GM23338 (cell line): Measurements from ENCODE around the gene RRAD. TPM values are rescaled to one million over a fixed set of nuclear protein-coding genes. Genes with fewer than 3 reads are reported as not detected.

ENCODE experiments used
- ATAC-seq: fragments of 200-7000 bp; cut with Tn5 transposase; 3 replicates; pipeline ENCODE4 v1.9.1; 2020
- DNase-seq: peaks from one replicate; pipeline ENCODE4 v3.0.0-alpha.2; 2015; ENCODE audit warnings: low spot score
- H2AFZ ChIP-seq: fragments of 200-600 bp; sonication (generic); 2 replicates; pipeline ENCODE4 v1.8.0; 2016; ENCODE audit warnings: antibody characterized with exemption, mild to moderate bottlenecking, moderate library complexity
- H3F3A ChIP-seq: fragments of 200-600 bp; sonication (generic); replicated peaks from 2 replicates; pipeline ENCODE4 v1.8.0; 2017; ENCODE audit warnings: antibody characterized with exemption, mixed run types, low read depth
- H3K27ac ChIP-seq: fragments of 200-600 bp; sonication (generic); 2 replicates; pipeline ENCODE4 v1.6.1; 2016; ENCODE audit warnings: low read depth
- H3K27me3 ChIP-seq: fragments of 200-600 bp; sonication (generic); 2 replicates; pipeline ENCODE4 v1.8.0; 2016; ENCODE audit warnings: mild to moderate bottlenecking, mixed run types, moderate library complexity; ENCODE audit not compliant: insufficient read depth
- H3K36me3 ChIP-seq: fragments of 200-600 bp; sonication (generic); 2 replicates; pipeline ENCODE4 v1.8.0; 2016; ENCODE audit warnings: mild to moderate bottlenecking; ENCODE audit not compliant: insufficient read depth
- H3K4me1 ChIP-seq: fragments of 200-600 bp; sonication (generic); 2 replicates; pipeline ENCODE4 v1.8.0; 2016; ENCODE audit warnings: mild to moderate bottlenecking, moderate library complexity; ENCODE audit not compliant: insufficient read depth
- H3K4me2 ChIP-seq: fragments of 200-600 bp; sonication (generic); 2 replicates; pipeline ENCODE4 v1.7.1; 2017; ENCODE audit warnings: mixed run types
- H3K4me3 ChIP-seq: fragments of 200-600 bp; sonication (generic); 2 replicates; pipeline ENCODE4 v1.6.1; 2016; ENCODE audit warnings: mixed run types
- H3K79me2 ChIP-seq: fragments of 200-600 bp; sonication (generic); replicated peaks from 2 replicates; pipeline ENCODE4 v1.8.0; 2017; ENCODE audit warnings: mild to moderate bottlenecking; ENCODE audit not compliant: insufficient read depth
- H3K9me2 ChIP-seq: fragments of 200-600 bp; sonication (generic); 2 replicates; pipeline ENCODE4 v1.8.0; 2017; ENCODE audit not compliant: insufficient read depth
- H4K20me1 ChIP-seq: fragments of 200-600 bp; sonication (generic); replicated peaks from 2 replicates; pipeline ENCODE4 v1.8.0; 2017; ENCODE audit warnings: mild to moderate bottlenecking; ENCODE audit not compliant: insufficient read depth
- H3K27ac Mint-ChIP-seq: 2 replicates; pipeline ENCODE4 v1.8.0; 2020; ENCODE audit warnings: inconsistent platforms, mild to moderate bottlenecking, moderate library complexity, mixed read lengths
- H3K27me3 Mint-ChIP-seq: 3 replicates; pipeline ENCODE4 v1.8.0; 2022; ENCODE audit warnings: low read depth, mild to moderate bottlenecking, moderate library complexity, mixed read lengths, inconsistent platforms; ENCODE audit not compliant: insufficient read depth, poor library complexity
- H3K36me3 Mint-ChIP-seq: 3 replicates; pipeline ENCODE4 v1.8.0; 2021; ENCODE audit warnings: low read depth, mild to moderate bottlenecking, inconsistent platforms, moderate library complexity, mixed read lengths
- H3K4me1 Mint-ChIP-seq: 3 replicates; pipeline ENCODE4 v1.8.0; 2020; ENCODE audit warnings: mild to moderate bottlenecking, inconsistent platforms, mixed read lengths
- H3K4me3 Mint-ChIP-seq: 3 replicates; pipeline ENCODE4 v1.8.0; 2021; ENCODE audit warnings: moderate library complexity, mild to moderate bottlenecking, inconsistent platforms, mixed read lengths
- H3K9me3 Mint-ChIP-seq: 3 replicates; pipeline ENCODE4 v1.8.0; 2020; ENCODE audit warnings: moderate library complexity, mild to moderate bottlenecking, inconsistent platforms, mixed read lengths
- CREB1 ChIP-seq: fragments of 250-450 bp; sonication (Bioruptor Pico); IDR thresholded peaks from 2 replicates; pipeline ENCODE4 v1.5.0; 2020; ENCODE audit warnings: low read depth, mild to moderate bottlenecking, moderate library complexity
- CTCF ChIP-seq, 2 experiments: fragments of 200-600 bp in 1 of 2; sonication (generic) in 1 of 2; conservative IDR thresholded peaks; 2 replicates each; pipeline versions ENCODE4 v1.5.1 to v1.6.1; 2016 to 2017; ENCODE audit warnings: antibody characterized with exemption in 2 of 2, low read depth in 2 of 2, mild to moderate bottlenecking in 2 of 2, moderate library complexity in 1 of 2
- ETS1 ChIP-seq: IDR thresholded peaks from 2 replicates; pipeline ENCODE4 v1.6.1; 2016; ENCODE audit warnings: antibody characterized with exemption
- EZH2 ChIP-seq: fragments of 200-600 bp; sonication (generic); IDR thresholded peaks from one replicate; pipeline ENCODE4 v1.8.0; 2017; ENCODE audit warnings: antibody characterized with exemption, mild to moderate bottlenecking, low read depth; ENCODE audit not compliant: unreplicated experiment
- EZH2phosphoT487 ChIP-seq: fragments of 200-600 bp; sonication (generic); IDR thresholded peaks from one replicate; pipeline ENCODE4 v1.8.1; 2018; ENCODE audit warnings: antibody characterized with exemption; ENCODE audit not compliant: unreplicated experiment
- JUNB ChIP-seq: IDR thresholded peaks from one replicate; pipeline ENCODE4 v1.6.1; 2016; ENCODE audit warnings: antibody characterized with exemption; ENCODE audit not compliant: unreplicated experiment
- NANOG ChIP-seq: IDR thresholded peaks from 2 replicates; pipeline ENCODE4 v1.6.1; 2016; ENCODE audit warnings: antibody characterized with exemption, borderline replicate concordance
- POLR2AphosphoS5 ChIP-seq: IDR thresholded peaks from 2 replicates; pipeline ENCODE4 v1.6.1; 2016; ENCODE audit warnings: antibody characterized with exemption, low read depth
- REST ChIP-seq: IDR thresholded peaks from one replicate; pipeline ENCODE4 v1.6.1; 2018; ENCODE audit warnings: antibody characterized with exemption; ENCODE audit not compliant: unreplicated experiment
- STAT1 ChIP-seq: IDR thresholded peaks from one replicate; pipeline ENCODE4 v1.6.1; 2016; ENCODE audit warnings: antibody characterized with exemption; ENCODE audit not compliant: unreplicated experiment
- ZNF114 ChIP-seq: fragments of 250-450 bp; sonication (Bioruptor Pico); IDR thresholded peaks from 2 replicates; pipeline ENCODE4 v1.5.0; 2020; ENCODE audit warnings: mild to moderate bottlenecking, moderate library complexity
- ZNF331 ChIP-seq: fragments of 250-450 bp; sonication (Bioruptor Pico); IDR thresholded peaks from 2 replicates; pipeline ENCODE4 v1.5.0; 2020; ENCODE audit warnings: low read depth, mild to moderate bottlenecking, moderate library complexity
- ZNF462 ChIP-seq: fragments of 250-450 bp; sonication (Bioruptor Pico); IDR thresholded peaks from 2 replicates; pipeline ENCODE4 v1.5.0; 2020; ENCODE audit warnings: mild to moderate bottlenecking, moderate library complexity
- polyA plus RNA-seq: library from polyadenylated mRNA; unstranded; fragments of >200 nt; fragmentation: Nextera tagmentation; extraction: Ambion mirVana; gene quantifications from 2 replicates; pipeline ENCODE4 v1.2.1, GENCODE V29; 2016
- total RNA-seq: library from RNA; depleted of rRNA; stranded (reverse); fragments of >200 nt; shearing (Covaris generic); gene quantifications from 2 replicates; pipeline ENCODE4 v1.2.3, GENCODE V29; 2014

Gene RRAD
- total and polyA plus RNA-seq, 2 experiments from 2014 or later, result 0.18 TPM; not detected in 1

GRCh38 chr16:66960270-66960669 is 34.9 kb upstream of the RRAD start:
- Mint-ChIP-seq H3K27me3 (peaks cover 6% of the 10 kb centered on the region), H3K4me3 (no peak overlapping the region), H3K36me3 (no peaks in the 10 kb centered on the region), H3K9me3 (peaks cover 4% of the 10 kb centered on the region; the same call in 2 of the 3 replicates), H3K27ac (no peak overlapping the region), H3K4me1 (peaks cover 10% of the 10 kb centered on the region)
- no peak overlapping the region for H2AFZ ChIP-seq
- H3K27me3 ChIP-seq, result no peaks in the 10 kb centered on the region
- no peak overlapping the region for H3K27ac ChIP-seq
- H3K36me3 ChIP-seq, result no peaks in the 10 kb centered on the region
- H4K20me1 ChIP-seq, result no peaks in the 10 kb centered on the region; the same call in 1 of the 2 replicates
- H3K4me3 ChIP-seq, result no peak overlapping the region
- no peaks in the 10 kb centered on the region for H3K4me1 ChIP-seq
- no peaks in the 10 kb centered on the region for H3K9me2 ChIP-seq
- no peak overlapping the region for H3K4me2 ChIP-seq
- H3F3A ChIP-seq, result no peaks in the 10 kb centered on the region
- TF ChIP-seq POLR2AphosphoS5 (no peak), CREB1 (CRISPR knock-in tag) (no peak), REST (no peak), STAT1 (no peak), EZH2 (no peak), ZNF462 (no peak), NANOG (no peak), ZNF114 (CRISPR knock-in tag) (no peak), JUNB (no peak), CTCF (conservative IDR thresholded peaks at IDR 0.05; ENCODE audit: low read depth in 2 of 2) (no peak), ETS1 (no peak), ZNF331 (CRISPR knock-in tag) (no peak), EZH2phosphoT487 (no peak)
- no peak for ATAC-seq
- DNase-seq, result no peak
- no peaks in the 10 kb centered on the region for H3K79me2 ChIP-seq
